Stomach (tissue), 9 donors: ENCODE results near the gene ZDHHC18. TPM values are rescaled to one million over a fixed set of nuclear protein-coding genes. Genes with fewer than 3 reads are reported as not detected.
A peak's percentile ranks its signal among the peaks of the same experiment; 100 is the strongest.
"Not testable (repeated sequence)": the region's sequence is repeated elsewhere in the genome, so short reads cannot be mapped to it uniquely, and the experiment has no call there.

Source experiments
- DNase-seq, 2 donors: peaks; one replicate each; pipeline versions ENCODE4 v3.0.0 to v3.0.0-alpha.2; 2013 to 2019
- H3K27ac ChIP-seq, 5 donors: fragments of 200-600 bp in 4 of 5; sonication (generic) in 4 of 5; one replicate each; pipeline ENCODE4 v1.5.1; 2013 to 2019; ENCODE audit warnings: mild to moderate bottlenecking in 1 of 5, moderate library complexity in 1 of 5
- H3K27me3 ChIP-seq, 3 donors: fragments of 200-600 bp; sonication (generic); one replicate each; pipeline ENCODE4 v1.5.1; 2017 to 2019; ENCODE audit warnings: mixed run types in 1 of 3
- H3K36me3 ChIP-seq, 4 donors: fragments of 200-600 bp; sonication (generic); 1 replicate in 3 of 4; 2 replicates in 1 of 4; pipeline ENCODE4 v1.5.1; 2016 to 2019
- H3K4me1 ChIP-seq, 4 donors: fragments of 200-600 bp; sonication (generic); one replicate each; pipeline ENCODE4 v1.5.1; 2016 to 2019
- H3K4me3 ChIP-seq, 4 donors: fragments of 200-600 bp; sonication (generic) in 3 of 4; one replicate each; pipeline ENCODE4 v1.5.1; 2016 to 2019; ENCODE audit warnings: mild to moderate bottlenecking in 1 of 4
- H3K9me3 ChIP-seq, 4 donors: fragments of 200-600 bp; sonication (generic); one replicate each; pipeline ENCODE4 v1.5.1; 2016 to 2019
- EP300 ChIP-seq: sonication (generic); formaldehyde crosslinking; IDR thresholded peaks from one replicate; pipeline ENCODE4 v1.6.1; 2017; ENCODE audit warnings: antibody characterized with exemption
- POLR2A ChIP-seq, 4 donors: fragments of 450-650 bp; IDR thresholded peaks; one replicate each; pipeline ENCODE4 v1.6.1; 2016; ENCODE audit warnings: antibody characterized with exemption in 4 of 4, control low read depth in 2 of 4, mild to moderate bottlenecking in 1 of 4, moderate library complexity in 1 of 4
- POLR2AphosphoS5 ChIP-seq, 3 donors: sonication (generic); formaldehyde crosslinking; IDR thresholded peaks; one replicate each; pipeline ENCODE4 v1.6.1; 2016; ENCODE audit warnings: antibody characterized with exemption in 3 of 3
- WGBS, 5 donors: extraction: QIAGEN DNeasy Blood & Tissue Kit in 3 of 5; methylation state at CpG; one replicate each; pipeline versions ENCODE4 v1.1.5 to v1.1.7; 2013 to 2018; 5-methylcytosine and 5-hydroxymethylcytosine counted together
- intact Hi-C: fragments of 100-400 bp; cut with DNase I; formaldehyde crosslinking; loops from one replicate; pipeline ENCODE4 v1.15.1; 2023; ENCODE audit warnings: low total_unique reads
- polyA plus RNA-seq, 3 donors: library from polyadenylated mRNA; stranded (reverse); fragments of 200-250 nt; gene quantifications; one replicate each; pipeline ENCODE4 v1.2.3, GENCODE V29; 2013
- total RNA-seq, 5 donors: library from RNA; depleted of rRNA; stranded (reverse); fragments of >200 nt; gene quantifications; one replicate each; pipeline versions ENCODE4 v1.1.0 to v1.2.3, GENCODE V29; 2014 to 2016
- TF ChIP-seq, protein P1 (sequence below), 7 experiments: fragments of 450-650 bp in 4 of 7; fragments of 200-600 bp in 3 of 7; sonication (generic) in 3 of 7; IDR thresholded peaks; one replicate each; pipeline ENCODE4 v1.5.1; 2016 to 2019; ENCODE audit warnings: antibody characterized with exemption in 7 of 7, control low read depth in 2 of 7, mild to moderate bottlenecking in 1 of 7
- donor health status: healthy with polysubstance abuse.
- donor health status: Bipolar disorder and iron deficiency.
- donor health status: healthy.

ZDHHC18 gene
- total and polyA plus RNA-seq, 8 donors = 5.2 to 81.7 (median 9.2) TPM

DNA sequence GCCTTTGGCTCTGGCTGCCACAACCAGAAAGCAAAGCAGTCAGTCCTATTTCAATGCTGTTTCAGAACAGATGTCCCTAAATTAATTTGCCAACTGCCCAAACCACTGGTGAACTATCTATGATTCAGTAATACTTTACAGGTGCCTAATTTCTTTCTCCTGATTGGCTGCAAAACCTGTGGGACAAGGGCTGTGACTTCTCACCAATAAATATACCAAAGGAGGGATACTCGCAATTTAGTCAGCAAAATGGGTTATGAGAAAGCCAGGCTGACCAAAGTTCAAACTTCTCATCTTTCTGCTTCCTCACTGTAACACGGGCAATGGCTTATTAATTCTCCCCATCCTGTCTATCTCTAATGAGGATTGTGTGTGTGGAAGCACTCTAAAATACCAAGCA lies 50.8 kb downstream of the ZDHHC18 start:
- DNase-seq = no peak

DNA sequence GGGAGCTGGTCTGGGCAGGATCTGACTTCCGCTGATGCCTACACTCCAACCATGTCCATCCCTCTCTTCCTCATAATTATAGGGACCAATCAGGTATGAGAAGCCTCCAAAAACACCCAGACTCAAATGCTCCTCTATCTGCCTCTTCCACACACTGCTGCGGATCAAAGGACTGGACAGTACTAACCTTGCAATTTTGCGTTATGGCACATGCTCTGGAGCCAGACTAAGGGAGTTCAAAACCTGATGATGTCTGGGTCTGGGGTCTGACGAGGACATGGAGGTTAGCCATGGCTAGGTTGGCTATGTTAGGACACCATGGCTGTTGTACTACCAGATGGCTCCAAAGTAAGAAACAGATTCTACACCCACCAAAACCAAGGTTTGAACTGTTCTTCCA lies 53.3 kb downstream of the ZDHHC18 start:
- Histone ChIP-seq H3K4me3 (no peak overlapping the region), H3K9me3 (no peaks in the 10 kb centered on the region), H3K4me1 (peaks cover 0 to 8% (median 3%) of the 10 kb centered on the region in 4 donors), H3K36me3 (peaks cover 68 to 91% (median 88%) of the 10 kb centered on the region in 4 donors), H3K27me3 (no peaks in the 10 kb centered on the region), H3K27ac (no peak overlapping the region)
- TF ChIP-seq, protein P1, sequence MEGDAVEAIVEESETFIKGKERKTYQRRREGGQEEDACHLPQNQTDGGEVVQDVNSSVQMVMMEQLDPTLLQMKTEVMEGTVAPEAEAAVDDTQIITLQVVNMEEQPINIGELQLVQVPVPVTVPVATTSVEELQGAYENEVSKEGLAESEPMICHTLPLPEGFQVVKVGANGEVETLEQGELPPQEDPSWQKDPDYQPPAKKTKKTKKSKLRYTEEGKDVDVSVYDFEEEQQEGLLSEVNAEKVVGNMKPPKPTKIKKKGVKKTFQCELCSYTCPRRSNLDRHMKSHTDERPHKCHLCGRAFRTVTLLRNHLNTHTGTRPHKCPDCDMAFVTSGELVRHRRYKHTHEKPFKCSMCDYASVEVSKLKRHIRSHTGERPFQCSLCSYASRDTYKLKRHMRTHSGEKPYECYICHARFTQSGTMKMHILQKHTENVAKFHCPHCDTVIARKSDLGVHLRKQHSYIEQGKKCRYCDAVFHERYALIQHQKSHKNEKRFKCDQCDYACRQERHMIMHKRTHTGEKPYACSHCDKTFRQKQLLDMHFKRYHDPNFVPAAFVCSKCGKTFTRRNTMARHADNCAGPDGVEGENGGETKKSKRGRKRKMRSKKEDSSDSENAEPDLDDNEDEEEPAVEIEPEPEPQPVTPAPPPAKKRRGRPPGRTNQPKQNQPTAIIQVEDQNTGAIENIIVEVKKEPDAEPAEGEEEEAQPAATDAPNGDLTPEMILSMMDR (IDR thresholded peaks at IDR 0.05) = no peak
- no peak for TF ChIP-seq EP300
- no peak for TF ChIP-seq POLR2A (IDR thresholded peaks at IDR 0.05)
- no peak for TF ChIP-seq POLR2AphosphoS5 (IDR thresholded peaks at IDR 0.05)
- intact Hi-C loops = loop anchor here (10.0 kb wide), 1 partner anchor 65 kb away; no protein-coding TSS in a partner anchor
- DNase-seq = no peak
- WGBS, 5 donors = 92 to 97% (median 95%) methylated on average over 4 of the region's 4 CpGs

More for the DNA sequence above, 50.8 kb downstream of the ZDHHC18 start:
- no peaks in the 10 kb centered on the region for H3K9me3 ChIP-seq
- peaks cover 43 to 71% (median 68%) of the 10 kb centered on the region in 4 donors for H3K36me3 ChIP-seq
- 67 to 81% (median 72%) methylated on average over 2 of the region's 2 CpGs for WGBS, 5 donors
- H3K27me3 ChIP-seq = no peaks in the 10 kb centered on the region
- H3K27ac ChIP-seq = no peak overlapping the region
- intact Hi-C loops = loop anchor here (10.0 kb wide), 1 partner anchor 63 kb away; no protein-coding TSS in a partner anchor
- H3K4me3 ChIP-seq = no peak overlapping the region
- TF ChIP-seq POLR2AphosphoS5 (IDR thresholded peaks at IDR 0.05) (no peak), EP300 (no peak), POLR2A (IDR thresholded peaks at IDR 0.05) (no peak)
- TF ChIP-seq, protein P1 (IDR thresholded peaks at IDR 0.05) = no peak
- peaks cover 0 to 8% (median 3%) of the 10 kb centered on the region in 4 donors for H3K4me1 ChIP-seq

DNA sequence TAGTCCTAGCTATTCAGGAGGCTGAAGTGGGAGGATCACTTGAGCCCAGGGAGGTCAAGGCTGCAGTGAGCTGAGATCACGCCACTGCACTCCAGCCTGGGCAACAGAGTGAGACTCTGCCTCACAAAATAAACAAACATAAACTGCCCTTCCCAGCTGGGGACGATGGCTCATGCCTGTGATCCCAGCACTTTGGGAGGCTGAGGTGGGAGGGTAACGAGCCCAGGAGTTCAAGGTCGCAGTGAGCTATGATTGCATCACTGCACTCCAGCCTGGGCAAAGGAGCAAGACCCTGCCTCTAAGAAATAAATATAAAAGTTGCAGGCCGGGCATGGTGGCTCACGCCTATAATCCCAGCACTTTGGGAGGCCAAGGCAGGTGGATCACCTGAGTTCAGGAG lies 55.1 kb downstream of the ZDHHC18 start:
- 79 to 84% (median 81%) methylated on average over 6 of the region's 6 CpGs for WGBS, 5 donors
- H3K4me3 ChIP-seq, H3K4me1 ChIP-seq, intact Hi-C loops, H3K9me3 ChIP-seq, DNase-seq, H3K27ac ChIP-seq, H3K27me3 ChIP-seq: not testable (repeated sequence)
- H3K36me3 ChIP-seq = peaks cover 83 to 98% (median 96%) of the 10 kb centered on the region in 4 donors

DNA sequence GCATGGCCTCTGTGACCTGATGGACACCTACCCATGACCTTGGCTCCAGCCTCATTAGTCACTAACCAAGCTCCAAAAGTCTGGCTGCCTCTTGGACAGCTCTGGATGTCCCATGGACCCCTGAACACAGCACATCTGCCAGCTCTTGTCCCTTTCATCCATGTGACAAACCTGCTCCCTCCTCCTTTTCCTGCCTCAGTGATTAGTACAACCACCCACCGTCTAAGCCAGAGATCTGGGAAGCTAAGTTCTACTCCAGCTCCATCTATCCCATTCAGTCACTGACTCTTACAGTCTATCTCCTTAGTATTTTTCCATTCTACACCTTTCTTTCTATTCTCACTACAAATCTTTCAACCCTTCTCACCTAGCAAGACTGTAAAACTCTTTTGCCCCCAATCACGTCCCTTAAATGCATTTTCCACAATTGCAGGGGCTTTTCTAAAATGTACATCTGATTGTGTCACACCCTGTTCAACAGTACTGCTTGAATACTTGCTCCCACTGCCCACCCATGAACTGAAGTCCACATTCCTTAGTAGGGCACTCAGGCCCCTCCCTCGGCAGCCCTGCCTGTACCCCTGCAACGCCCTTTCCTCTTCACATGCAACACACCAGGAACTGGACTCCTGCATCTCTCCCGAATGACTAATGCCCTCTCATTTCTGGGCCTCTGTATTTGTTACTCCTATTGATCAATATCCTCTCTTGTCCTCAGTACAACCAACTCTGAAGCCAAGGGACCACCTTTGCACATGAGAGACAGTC lies 56.4 kb downstream of the ZDHHC18 start:
- TF ChIP-seq POLR2AphosphoS5 (IDR thresholded peaks at IDR 0.05) = no peak
- TF ChIP-seq POLR2A (IDR thresholded peaks at IDR 0.05) = no peak
- Histone ChIP-seq H3K4me1 (peaks cover 0 to 13% (median 2%) of the 10 kb centered on the region in 4 donors), H3K27ac (no peak overlapping the region), H3K9me3 (no peaks in the 10 kb centered on the region), H3K4me3 (no peak overlapping the region), H3K36me3 (peaks cover 85 to 99% (median 99%) of the 10 kb centered on the region in 4 donors), H3K27me3 (no peaks in the 10 kb centered on the region)
- DNase-seq = no peak
- WGBS, 5 donors = 81 to 90% (median 88%) methylated on average over 5 of the region's 5 CpGs
- intact Hi-C loops = no loop called here

DNA sequence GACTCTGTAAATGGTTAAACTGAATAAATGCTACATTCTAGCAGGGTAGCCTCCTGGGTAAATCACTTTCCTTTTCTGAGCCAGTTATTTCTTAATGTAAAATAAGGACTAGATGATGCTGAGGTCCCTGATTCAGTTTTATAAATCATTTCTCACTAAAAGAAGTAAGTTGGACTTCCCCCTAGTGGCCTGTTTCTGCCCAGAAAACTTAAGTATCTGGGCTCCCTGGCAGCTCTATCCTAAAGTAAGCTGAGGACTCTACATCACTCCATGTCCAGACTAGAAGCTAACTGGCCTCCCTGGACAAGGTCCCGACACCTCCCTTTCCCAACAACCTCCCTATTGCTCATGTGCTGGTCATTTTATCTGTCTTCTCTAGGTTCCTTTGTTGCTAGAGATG lies 60.6 kb downstream of the ZDHHC18 start:
- H3K36me3 ChIP-seq = peaks cover 63 to 78% (median 75%) of the 10 kb centered on the region in 4 donors
- H3K9me3 ChIP-seq = no peaks in the 10 kb centered on the region
- intact Hi-C loops = no loop called here
- no peak for TF ChIP-seq POLR2A (IDR thresholded peaks at IDR 0.05)
- no peak for TF ChIP-seq EP300
- TF ChIP-seq, protein P1 (IDR thresholded peaks at IDR 0.05) = peak in 3 of 7 experiments; percentile 13 to 37 (median 32)
- DNase-seq = peak in 1 of 2 donors; percentile 57
- H3K27me3 ChIP-seq = no peaks in the 10 kb centered on the region
- H3K27ac ChIP-seq = no peak overlapping the region
- no peak overlapping the region for H3K4me3 ChIP-seq
- peaks cover 20 to 36% (median 29%) of the 10 kb centered on the region in 4 donors for H3K4me1 ChIP-seq
- WGBS, 5 donors = 28 to 86% (median 59%) methylated on average over 1 of the region's 1 CpG
